ENCODE results near the gene PPP2R2D.
"Not testable (repeated sequence)": the region's sequence is repeated elsewhere in the genome, so short reads cannot be mapped to it uniquely, and the experiment has no call there.

PPP2R2D gene

GRCh38 chr10:131930150-131930549, 29.3 kb downstream of the PPP2R2D start:
- DNase-seq, result no peak

GRCh38 chr10:131930586-131931330, 29.9 kb downstream of the PPP2R2D start:
- no peak for DNase-seq

GRCh38 chr10:131931981-131932380, 31.2 kb downstream of the PPP2R2D start:
- DNase-seq, result no peak

GRCh38 chr10:131933016-131933695, 32.3 kb downstream of the PPP2R2D start:
- no peak for DNase-seq

GRCh38 chr10:131933696-131934086, 32.9 kb downstream of the PPP2R2D start:
- no peak for DNase-seq

- no peak for DNase-seq
Measured at GRCh38 chr10:131934769-131935168, 34.0 kb downstream of the PPP2R2D start.

GRCh38 chr10:131935260-131935659, 34.5 kb downstream of the PPP2R2D start:
- DNase-seq, result no peak

GRCh38 chr10:131936294-131936693, 35.5 kb downstream of the PPP2R2D start:
- no peak for DNase-seq

GRCh38 chr10:131936736-131937135, 35.9 kb downstream of the PPP2R2D start:
- no peak for DNase-seq

- DNase-seq, result no peak
Measured at GRCh38 chr10:131937836-131938235, 37.0 kb downstream of the PPP2R2D start.

GRCh38 chr10:131938681-131939080, 37.9 kb downstream of the PPP2R2D start:
- DNase-seq, result no peak

- DNase-seq, result no peak
Measured at GRCh38 chr10:131942455-131942854, 41.6 kb downstream of the PPP2R2D start.

GRCh38 chr10:131943021-131943814, 42.4 kb downstream of the PPP2R2D start:
- no peak for DNase-seq

GRCh38 chr10:131944412-131944811, 43.6 kb downstream of the PPP2R2D start:
- no peak for DNase-seq

GRCh38 chr10:131944976-131945695, 44.3 kb downstream of the PPP2R2D start:
- no peak for DNase-seq

GRCh38 chr10:131946321-131946751, 45.5 kb downstream of the PPP2R2D start:
- DNase-seq, result no peak

- no peak for DNase-seq
Measured at GRCh38 chr10:131946880-131947279, 46.1 kb downstream of the PPP2R2D start.

GRCh38 chr10:131947631-131948347, 47.0 kb downstream of the PPP2R2D start:
- no peak for DNase-seq

- DNase-seq, result no peak
Measured at GRCh38 chr10:131948501-131948900, 47.7 kb downstream of the PPP2R2D start.

GRCh38 chr10:131949041-131949862, 48.4 kb downstream of the PPP2R2D start:
- no peak for DNase-seq

- not testable (repeated sequence) for DNase-seq
Measured at GRCh38 chr10:131949908-131950307, 49.1 kb downstream of the PPP2R2D start.

All from left hindlimb (tissue), 1 donor.